Stimulated activated naive CD4-positive, alpha-beta T cell (primary cell): ENCODE data around the gene RAB7A.

Experiments used
- DNase-seq, 6 experiments: peaks; one replicate each; lab custom pipeline; 2025; lab: John Stamatoyannopoulos, UW

RAB7A gene

GRCh38 chr3:128726023-128727016 lies at the start of gene RAB7A:
Gene RAB7A, plus strand, starts transcription at chr3:128726183. Its CDS starts 69,185 bp downstream, at chr3:128795368.
- DNase-seq = peak; percentile 89 to 96 (median 94)

- no peak for DNase-seq
Observed at GRCh38 chr3:128679338-128679737, 46.6 kb upstream of the RAB7A start.

DNA sequence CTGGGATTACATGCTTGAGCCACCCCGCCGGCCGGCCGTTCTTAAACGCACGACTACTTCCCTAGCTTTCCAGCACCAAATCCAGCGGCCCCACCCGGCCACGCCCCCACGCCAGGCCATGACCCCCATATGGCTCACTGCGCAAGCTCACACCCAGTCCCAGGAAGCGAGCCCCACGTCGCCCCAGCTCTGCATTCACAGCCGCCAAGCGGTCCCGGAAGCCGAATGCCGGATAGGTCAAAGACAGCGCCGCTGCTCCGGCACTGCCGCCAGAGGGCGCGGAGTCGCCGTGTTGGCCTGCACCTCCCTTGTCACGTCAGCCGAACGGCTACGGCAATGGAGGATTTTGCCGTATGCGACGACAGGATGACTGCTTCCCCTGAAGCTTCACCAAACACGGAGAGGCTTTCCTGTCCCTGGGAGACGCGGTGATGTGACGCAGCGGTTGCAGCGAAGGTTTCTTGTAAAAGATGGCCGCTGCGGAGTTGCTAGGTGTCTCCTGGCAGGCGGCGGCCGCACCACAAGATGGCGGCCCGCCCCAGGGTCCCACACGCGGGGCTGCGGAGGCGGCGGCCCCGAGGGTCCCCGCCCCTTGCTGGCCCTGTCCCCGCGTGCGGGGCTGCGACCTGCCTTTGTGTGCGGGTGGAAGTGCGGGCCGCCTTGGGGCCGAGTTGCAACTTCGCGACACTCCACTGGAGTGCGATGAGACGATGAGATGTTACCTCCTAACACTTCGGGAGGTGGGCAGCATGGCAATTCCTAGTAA lies 45.2 kb upstream of the RAB7A start:
- peak; percentile 90 to 96 (median 95) for DNase-seq

GRCh38 chr3:128681369-128681829 lies 44.6 kb upstream of the RAB7A start:
- DNase-seq = no peak

DNA sequence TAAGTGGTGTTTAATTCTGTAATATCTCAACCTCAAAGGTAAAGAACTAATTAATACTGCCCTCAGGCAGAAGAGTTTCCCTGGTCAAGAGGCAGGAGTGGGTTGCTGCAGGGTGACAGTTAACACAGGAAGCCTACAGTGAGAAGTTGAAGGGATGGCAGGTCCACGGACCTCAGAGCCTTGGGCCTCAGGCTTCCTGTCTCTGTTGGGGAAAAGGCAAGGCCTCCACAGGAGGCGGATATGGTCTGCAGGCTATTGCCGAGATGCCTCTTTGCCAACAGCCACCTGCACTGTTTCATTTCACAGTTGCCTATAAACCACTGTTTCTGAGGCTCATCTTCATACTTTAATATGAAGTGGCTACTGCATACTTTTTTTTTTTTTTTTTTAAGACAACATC lies 42.0 kb upstream of the RAB7A start:
- DNase-seq = no peak

GRCh38 chr3:128684986-128685726 lies 40.8 kb upstream of the RAB7A start:
- no peak for DNase-seq

DNA sequence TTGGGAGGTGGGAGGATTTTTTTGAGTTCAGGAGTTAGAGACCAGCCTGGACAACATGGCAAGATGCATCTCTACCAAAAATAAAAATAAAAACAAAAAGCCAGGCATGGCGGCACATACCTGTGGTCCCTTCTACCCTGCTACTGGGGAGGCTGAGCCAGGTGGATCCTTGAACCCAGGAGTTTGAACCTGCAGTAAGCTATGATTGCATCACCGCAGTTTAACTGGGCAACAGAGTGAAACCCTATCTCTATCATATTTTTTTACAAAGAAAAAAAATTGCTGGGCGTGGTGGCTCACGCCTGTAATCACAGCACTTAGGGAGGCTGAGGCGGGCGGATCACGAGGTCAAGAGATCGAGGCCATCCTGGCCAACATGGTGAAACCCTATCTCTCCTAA lies 39.5 kb upstream of the RAB7A start:
- DNase-seq = no peak

DNA sequence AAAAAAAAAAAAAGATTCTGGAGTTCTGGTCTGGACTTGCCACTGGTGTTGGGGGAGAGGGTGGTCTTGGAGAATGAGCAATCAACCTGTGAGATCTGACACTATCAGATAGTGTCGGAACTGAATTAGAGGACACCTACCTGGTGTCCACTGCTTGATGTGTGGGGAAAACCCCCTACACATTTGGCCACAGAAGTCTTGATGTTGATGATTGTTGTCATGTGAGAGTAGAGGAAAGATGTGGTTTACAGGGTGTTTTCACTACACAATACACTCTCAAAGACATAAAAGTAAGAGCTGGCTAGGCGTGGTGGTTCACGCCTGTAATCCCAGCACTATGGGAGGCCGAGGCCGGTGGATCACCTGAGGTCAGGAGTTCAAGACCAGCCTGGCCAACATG lies 36.9 kb upstream of the RAB7A start:
- no peak for DNase-seq

- DNase-seq = no peak
Observed at GRCh38 chr3:128693696-128694095, 32.3 kb upstream of the RAB7A start.

GRCh38 chr3:128697341-128697740 lies 28.6 kb upstream of the RAB7A start:
- no peak for DNase-seq

DNA sequence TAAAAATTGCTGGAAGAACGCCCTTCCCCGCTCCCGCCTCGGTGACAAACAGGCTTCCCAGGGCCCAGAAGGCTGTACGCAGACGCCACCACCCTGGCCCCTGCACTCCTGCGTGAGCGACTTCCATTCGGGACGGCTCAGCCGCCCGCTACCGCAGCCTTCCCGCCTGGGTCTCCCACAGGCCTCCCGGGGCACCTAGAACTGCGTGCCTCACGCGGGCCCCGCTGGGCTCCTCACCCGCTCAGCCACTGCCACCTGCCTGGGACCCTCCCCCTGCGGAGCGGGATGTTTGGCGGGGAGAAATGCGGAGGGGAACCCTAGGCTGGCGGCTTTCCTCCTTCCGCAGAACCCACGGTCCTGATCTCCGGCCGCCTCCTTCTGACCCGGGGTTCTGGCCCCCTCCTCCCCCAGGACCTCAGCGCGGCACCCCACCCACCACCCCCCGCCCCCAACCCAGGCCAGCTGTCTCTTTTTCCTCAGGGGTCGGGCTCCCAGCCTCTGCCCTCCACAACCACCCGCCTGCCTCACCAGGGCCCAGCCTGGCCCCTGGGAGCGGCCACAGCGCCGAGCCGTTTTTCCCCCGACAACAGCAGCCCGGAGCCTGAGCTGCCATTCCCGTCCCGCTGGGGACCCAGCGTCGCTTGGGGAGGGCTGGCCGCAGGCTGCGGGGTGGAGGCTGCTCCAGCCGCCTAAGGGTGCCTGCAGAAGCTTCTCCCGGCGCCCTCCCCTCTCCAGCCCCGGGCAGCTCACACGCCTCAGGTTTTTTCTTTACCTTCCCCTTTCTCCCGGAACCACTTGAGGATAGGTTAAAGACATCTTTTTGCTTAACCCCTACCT lies 27.6 kb upstream of the RAB7A start:
- peak in 4 of 6 experiments; percentile 19 to 31 (median 24) for DNase-seq

GRCh38 chr3:128701342-128702212 lies 24.4 kb upstream of the RAB7A start:
- DNase-seq = no peak

DNA sequence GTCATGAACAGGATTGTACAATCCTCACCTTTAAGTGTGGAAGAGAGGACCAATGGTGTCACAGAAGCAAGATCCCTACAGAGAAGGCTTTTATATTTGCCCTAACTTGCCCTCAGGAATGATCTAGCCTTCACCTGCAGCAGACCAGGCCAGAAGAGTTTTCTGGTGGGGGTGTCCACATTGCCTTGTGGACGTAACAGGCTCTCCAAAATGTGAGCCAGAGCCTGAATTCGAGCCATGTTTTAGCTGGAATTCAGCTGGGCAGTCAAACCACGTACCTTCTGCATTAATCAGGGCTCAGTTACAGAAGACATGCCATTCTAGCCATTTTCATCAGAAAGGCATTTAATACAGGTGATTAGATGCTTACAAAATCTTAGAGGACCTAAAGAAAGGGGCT lies 23.6 kb upstream of the RAB7A start:
- DNase-seq = no peak

DNA sequence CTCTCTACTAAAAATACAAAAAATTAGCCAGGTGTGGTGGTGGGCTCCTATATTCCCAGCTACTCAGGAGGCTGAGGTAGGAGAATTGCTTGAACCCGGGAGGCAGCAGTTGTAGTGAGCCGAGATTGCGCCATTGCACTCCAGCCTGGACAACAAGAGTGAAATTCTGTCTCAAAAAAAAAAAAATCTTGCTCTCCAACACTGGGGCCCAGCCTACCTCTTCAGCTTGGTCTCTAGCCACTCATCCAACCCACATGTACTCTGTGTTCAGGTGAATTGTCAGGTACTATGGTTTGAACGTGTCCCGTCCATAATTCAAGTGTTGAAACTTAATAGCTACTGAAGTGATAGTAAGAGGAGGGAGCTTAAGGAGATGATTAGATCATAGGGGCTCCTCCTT lies 22.4 kb upstream of the RAB7A start:
- DNase-seq = no peak

DNA sequence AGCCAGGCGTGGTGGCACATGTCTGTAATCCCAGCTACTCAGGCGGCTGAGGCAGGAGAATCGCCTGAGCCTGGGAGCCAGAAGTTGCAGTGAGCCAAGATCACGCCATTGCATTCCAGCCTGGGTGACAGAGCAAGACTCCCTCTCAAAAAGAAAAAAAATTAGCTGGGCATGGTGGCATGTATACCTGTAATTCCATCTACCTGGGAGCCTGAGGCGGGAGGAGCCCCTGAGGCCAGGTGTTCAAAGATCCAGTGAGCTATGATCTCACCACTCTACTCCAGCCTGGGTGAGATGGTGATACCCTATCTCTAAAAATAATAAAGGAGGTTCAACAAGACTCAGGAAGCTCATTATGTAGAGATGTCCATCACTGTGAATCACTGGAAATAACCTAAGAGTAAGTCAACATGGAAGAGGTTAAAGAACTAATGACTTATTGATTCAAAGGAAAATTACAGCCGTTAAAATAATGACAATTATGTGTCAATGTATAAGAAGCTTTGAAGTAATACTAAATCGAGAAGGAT lies 19.8 kb upstream of the RAB7A start:
- no peak for DNase-seq

GRCh38 chr3:128707928-128708494 lies 18.0 kb upstream of the RAB7A start:
- DNase-seq = no peak

DNA sequence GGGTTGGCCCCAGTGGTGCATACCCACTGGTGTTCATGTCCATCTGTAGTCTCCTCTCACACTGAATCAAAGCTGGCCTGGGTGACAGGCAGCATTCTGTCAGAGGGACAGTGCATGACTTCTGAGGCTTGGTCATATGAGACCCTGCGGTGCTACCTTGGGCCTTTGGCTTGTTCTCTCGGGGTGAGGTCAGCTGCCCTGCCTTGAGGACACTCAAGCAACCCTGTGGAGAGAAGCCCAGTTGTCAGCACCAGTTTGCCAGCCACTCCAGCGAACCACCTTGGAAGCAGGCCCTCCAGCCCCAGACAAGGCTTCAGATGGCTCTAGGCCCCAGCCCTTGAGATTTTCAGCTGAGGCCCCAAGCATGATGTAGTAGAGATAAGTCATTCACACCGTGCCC lies 16.9 kb upstream of the RAB7A start:
- no peak for DNase-seq

DNA sequence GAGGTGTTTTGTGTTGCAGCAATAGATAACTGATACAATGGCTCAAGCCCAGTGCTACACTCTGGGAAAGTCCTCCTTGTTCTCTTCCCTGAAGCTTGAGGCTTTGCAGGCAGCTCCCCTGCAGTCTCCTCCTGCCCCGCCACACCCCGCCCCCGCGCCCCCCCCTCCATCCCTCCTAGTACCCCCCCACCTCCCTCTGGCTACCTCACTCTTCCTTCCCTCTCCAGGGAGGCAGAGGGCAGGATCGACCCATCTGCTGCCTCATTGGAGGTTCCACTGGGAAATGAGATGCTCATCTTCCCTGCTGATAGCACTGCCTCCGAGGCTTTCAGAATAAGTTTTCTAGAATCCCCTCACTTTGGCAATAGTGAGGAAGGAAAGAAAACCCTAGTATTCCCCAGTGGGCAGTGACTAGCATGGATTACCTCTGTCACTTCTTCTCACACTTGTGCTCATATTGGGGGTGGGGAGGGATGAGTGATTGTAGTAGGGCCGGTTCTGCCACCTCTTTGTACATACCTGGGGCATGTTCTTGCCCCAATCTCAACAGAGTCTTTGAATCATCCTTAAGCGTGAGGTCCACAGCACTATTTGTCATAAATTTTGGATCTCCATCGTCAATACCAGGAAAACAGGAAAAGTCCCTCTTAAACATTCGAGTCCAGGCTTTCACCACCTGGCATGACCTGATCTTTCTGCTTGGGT lies 16.3 kb upstream of the RAB7A start:
- DNase-seq = no peak
